HepG2 (cell line): ENCODE results near the gene GON7. TPM values are rescaled to one million over a fixed set of nuclear protein-coding genes. Genes with fewer than 3 reads are reported as not detected.
A peak's percentile ranks its signal among the peaks of the same experiment; 100 is the strongest.

Source experiments
- ATAC-seq: fragments of 200-7000 bp; cut with Tn5 transposase; 3 replicates; pipeline ENCODE4 v1.9.1; 2020; ENCODE audit warnings: mild to moderate bottlenecking, moderate library complexity
- BruUV-seq: library from RNA; stranded (reverse); fragments of 400-500 nt; replicated peaks from 2 replicates; lab custom pipeline; 2021; lab: Mats Ljungman, UMichigan
- CTCF ChIA-PET: fragments of 300-600 bp; formaldehyde crosslinking; extraction: SDS; loops from one replicate; lab custom pipeline; 2021; ENCODE audit warnings: low total read pairs, inconsistent platforms, low intra/inter-chr PET ratio; lab: Yijun Ruan, JAX
- POLR2A ChIA-PET: fragments of 350-600 bp; sonication (Branson Sonifier 250); formaldehyde crosslinking; loops from one replicate; lab custom pipeline; 2020; ENCODE audit warnings: antibody characterized with exemption, inconsistent platforms; lab: Yijun Ruan, JAX
- DNase-seq: peaks from one replicate; pipeline ENCODE4 v3.0.0-alpha.2; 2015; ENCODE audit warnings: low spot score
- FAIRE-seq: peaks from 3 replicates; lab custom pipeline; 2011; peaks lifted over from hg19 to GRCh38; lab: Jason Lieb, UNC
- H2AFZ ChIP-seq: one replicate; pipeline ENCODE4 v1.6.1; 2011; ENCODE audit warnings: low read length, inconsistent platforms
- H3K27ac ChIP-seq: fragments of 300-600 bp; 3 replicates; pipeline ENCODE4 v1.8.0; 2011; ENCODE audit warnings: mixed run types, mild to moderate bottlenecking, mixed read lengths, low read length, inconsistent platforms; ENCODE audit not compliant: insufficient read depth; ENCODE audit errors: extremely low read length
- H3K27me3 ChIP-seq, 2 experiments: fragments of 200-600 bp in 1 of 2; 2 replicates in 1 of 2; 3 replicates in 1 of 2; pipeline versions ENCODE4 v1.6.0 to v1.8.0; 2011; ENCODE audit warnings: low read length in 2 of 2, mild to moderate bottlenecking in 2 of 2, moderate library complexity in 2 of 2, inconsistent platforms in 1 of 2; ENCODE audit not compliant: insufficient read depth in 2 of 2, control insufficient read depth in 1 of 2
- H3K36me3 ChIP-seq, 2 experiments: fragments of 200-600 bp in 1 of 2; replicated peaks in 1 of 2; 2 replicates in 1 of 2; 3 replicates in 1 of 2; pipeline versions ENCODE4 v1.5.1 to v1.8.0; 2011; ENCODE audit warnings: low read length in 2 of 2, inconsistent platforms in 1 of 2; ENCODE audit not compliant: insufficient read depth in 2 of 2, control insufficient read depth in 1 of 2
- H3K4me1 ChIP-seq: 2 replicates; pipeline ENCODE4 v1.5.1; 2012; ENCODE audit warnings: low read length, inconsistent platforms; ENCODE audit not compliant: insufficient read depth
- H3K4me2 ChIP-seq: 2 replicates; pipeline ENCODE4 v1.6.0; 2011; ENCODE audit warnings: low read depth, low read length, inconsistent platforms
- H3K4me3 ChIP-seq, 3 experiments: fragments of 200-600 bp in 1 of 3; sonication (generic), shearing (Covaris generic) in 1 of 3; replicated peaks in 1 of 3; 2 replicates each; pipeline ENCODE4 v1.5.1; 2011 to 2016; ENCODE audit warnings: low read length in 3 of 3, inconsistent platforms in 2 of 3, low read depth in 2 of 3, mild to moderate bottlenecking in 2 of 3, control low read depth in 1 of 3, mixed read lengths in 1 of 3; ENCODE audit not compliant: insufficient read depth in 1 of 3
- H3K79me2 ChIP-seq: one replicate; pipeline ENCODE4 v1.6.1; 2011; ENCODE audit warnings: low read length, inconsistent platforms; ENCODE audit not compliant: insufficient read depth
- H3K9ac ChIP-seq: 2 replicates; pipeline ENCODE4 v1.6.0; 2011; ENCODE audit warnings: mild to moderate bottlenecking, low read depth, low read length, inconsistent platforms; ENCODE audit not compliant: insufficient read depth
- H3K9me3 ChIP-seq: 2 replicates; pipeline ENCODE4 v1.5.1; 2012; ENCODE audit warnings: mild to moderate bottlenecking, low read length
- H4K20me1 ChIP-seq: 2 replicates; pipeline ENCODE4 v1.6.0; 2011; ENCODE audit warnings: inconsistent platforms, mild to moderate bottlenecking, low read length, moderate library complexity; ENCODE audit not compliant: insufficient read depth
- RAD21 ChIP-seq: fragments of 450-650 bp; formaldehyde crosslinking; IDR thresholded peaks from 2 replicates; pipeline ENCODE4 v1.5.0; 2020; ENCODE audit warnings: mild to moderate bottlenecking
- SAP130 ChIP-seq: IDR thresholded peaks from 2 replicates; pipeline ENCODE4 v1.6.1; 2016; ENCODE audit warnings: low read depth
- SMAD3 ChIP-seq: sonication (generic); formaldehyde crosslinking; IDR thresholded peaks from 2 replicates; pipeline ENCODE4 v1.4.0; 2020; ENCODE audit warnings: missing genetic modification reagents
- SMC3 ChIP-seq: IDR thresholded peaks from 2 replicates; pipeline ENCODE4 v1.6.1; 2011; ENCODE audit warnings: low read length, improper control_type of control experiment
- STAG1 ChIP-seq: sonication (generic); formaldehyde crosslinking; IDR thresholded peaks from 2 replicates; pipeline ENCODE4 v1.4.0; 2020; ENCODE audit warnings: missing genetic modification reagents
- ZNF446 ChIP-seq: sonication (generic); formaldehyde crosslinking; IDR thresholded peaks from 2 replicates; pipeline ENCODE4 v1.5.0; 2020; ENCODE audit warnings: mild to moderate bottlenecking, missing genetic modification reagents
- ZNF777 ChIP-seq: sonication (generic); formaldehyde crosslinking; IDR thresholded peaks from 2 replicates; pipeline ENCODE4 v1.4.0; 2020; ENCODE audit warnings: missing genetic modification reagents
- WGBS: methylation state at CpG from one replicate; pipeline ENCODE4 v1.1.6; 2017; ENCODE audit warnings: low lambda C conversion rate; 5-methylcytosine and 5-hydroxymethylcytosine counted together
- in situ Hi-C: cut with HindIII; loops from 2 replicates; pipeline ENCODE4 v1.10.0; 2017; ENCODE audit warnings: low pct_unique_long_range_greater_than_20kb; ENCODE audit not compliant: extremely low pct_ligation_motif_present
- intact Hi-C: fragments of 100-400 bp; cut with micrococcal nuclease; formaldehyde crosslinking; loops from one replicate; pipeline ENCODE4 v1.10.0; 2022; ENCODE audit not compliant: unreplicated experiment
- polyA plus RNA-seq, 8 experiments: library from polyadenylated mRNA; depleted of rRNA in 3 of 8; stranded (reverse) in 7 of 8; unstranded in 1 of 8; fragments of >200 nt; fragmentation: Illumina TruSeq in 4 of 8; extraction: Trizol in 4 of 8; gene quantifications; 2 replicates each; pipeline versions ENCODE4 v1.2.1 to v1.2.3, GENCODE V29; 2011 to 2016; ENCODE audit warnings: low read depth in 4 of 8, missing spikeins in 1 of 8, mixed read lengths in 1 of 8; ENCODE audit not compliant: insufficient read depth in 1 of 8
- total RNA-seq, 5 experiments: library from RNA; depleted of rRNA; stranded (reverse); fragments of >200 nt; fragmentation: Illumina TruSeq; extraction: Trizol; gene quantifications; 2 replicates each; pipeline ENCODE4 v1.2.3, GENCODE V29; 2016; ENCODE audit warnings: low read depth in 1 of 5
- TF ChIP-seq, protein P1 (sequence below): sonication (generic); formaldehyde crosslinking; IDR thresholded peaks from 2 replicates; pipeline ENCODE4 v1.5.0; 2020; ENCODE audit warnings: mild to moderate bottlenecking, missing genetic modification reagents, moderate library complexity
- TF ChIP-seq, protein P2 (sequence below): sonication (generic); formaldehyde crosslinking; IDR thresholded peaks from 2 replicates; pipeline ENCODE4 v1.4.0; 2020; ENCODE audit warnings: missing genetic modification reagents
- TF ChIP-seq, protein P3 (sequence below), 2 experiments: fragments of 450-650 bp in 1 of 2; sonication (generic) in 1 of 2; formaldehyde crosslinking; IDR thresholded peaks; 2 replicates each; pipeline versions ENCODE4 v1.5.0 to v1.8.0; 2020 to 2022; ENCODE audit warnings: mild to moderate bottlenecking in 1 of 2, missing genetic modification reagents in 1 of 2

GON7 gene
- total and polyA plus RNA-seq, 2 of the 13 experiments (the other 11 are each of a cell fraction or from before 2014, with no cell fraction given) = 11.9 to 28.0 TPM

DNA sequence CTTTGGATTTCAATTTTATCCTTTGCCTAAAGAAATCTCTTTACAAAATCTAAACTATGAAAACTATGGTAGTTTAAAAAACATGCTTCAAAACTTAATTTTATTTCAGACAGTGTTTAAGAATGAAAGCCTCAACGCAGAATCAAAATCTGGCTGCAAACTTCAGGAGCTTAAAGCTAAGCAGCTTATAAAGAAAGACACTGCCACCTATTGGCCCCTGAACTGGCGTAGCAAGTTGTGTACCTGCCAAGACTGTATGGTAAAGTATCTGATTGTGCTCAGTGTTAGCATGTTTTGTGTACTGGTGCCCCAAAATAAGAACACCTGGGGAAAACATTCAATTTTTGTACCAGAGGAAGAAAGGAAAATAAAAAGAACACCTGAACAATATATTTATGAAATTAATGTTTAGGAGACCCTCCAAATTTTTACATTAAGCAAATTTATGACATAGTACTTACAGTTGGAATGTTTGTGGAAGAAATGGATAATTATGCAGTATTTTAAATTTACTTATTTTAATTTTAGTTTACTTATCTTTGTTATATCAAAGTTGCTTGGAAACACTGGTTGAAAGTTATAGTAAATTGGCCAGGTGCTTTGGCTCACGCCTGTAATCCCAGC, 12.3 kb upstream of the GON7 start:
- no TSS peak for BruUV-seq
- FAIRE-seq = peak; percentile 90
- DNase-seq = peak; percentile 67
- ChIA-PET CTCF (interaction anchor here (1.2 to 1.6 kb wide), 4 partner anchors 11 to 267 kb away, joined by 3 to 11 read pairs (median 5); partner anchors contain the start of gene ITPK1), POLR2A (interaction anchor here (0.6 to 1.0 kb wide), 3 partner anchors 12 to 106 kb away, joined by 3 to 4 read pairs (median 3); partner anchors contain the start of genes GON7, LYSET, MOAP1 and UBR7)
- Histone ChIP-seq H3K4me2 (no peak overlapping the region), H3K36me3 (peaks cover 0 to 11% of the 10 kb centered on the region in 2 experiments; a peak in 3 of 5 replicates), H3K9me3 (no peaks in the 10 kb centered on the region), H3K4me3 (no peak overlapping the region), H4K20me1 (no peaks in the 10 kb centered on the region), H3K79me2 (no peaks in the 10 kb centered on the region), H3K27ac (no peak overlapping the region), H3K9ac (no peak overlapping the region), H3K4me1 (no peaks in the 10 kb centered on the region), H3K27me3 (no peaks in the 10 kb centered on the region), H2AFZ (no peak overlapping the region)
- TF ChIP-seq SMC3 (peak; percentile 65), ZNF777 (CRISPR knock-in tag) (no peak), RAD21 (CRISPR knock-in tag) (peak; percentile 30; the same call in 1 of the 2 replicates), STAG1 (CRISPR knock-in tag) (peak; percentile 81), SAP130 (CRISPR knock-in tag) (peak; percentile 36; the same call in 1 of the 2 replicates), SMAD3 (CRISPR knock-in tag) (0 out of 2 replicates have a peak, but pooled peaks have one; percentile 22), ZNF446 (CRISPR knock-in tag) (no peak)
- TF ChIP-seq, protein P1, sequence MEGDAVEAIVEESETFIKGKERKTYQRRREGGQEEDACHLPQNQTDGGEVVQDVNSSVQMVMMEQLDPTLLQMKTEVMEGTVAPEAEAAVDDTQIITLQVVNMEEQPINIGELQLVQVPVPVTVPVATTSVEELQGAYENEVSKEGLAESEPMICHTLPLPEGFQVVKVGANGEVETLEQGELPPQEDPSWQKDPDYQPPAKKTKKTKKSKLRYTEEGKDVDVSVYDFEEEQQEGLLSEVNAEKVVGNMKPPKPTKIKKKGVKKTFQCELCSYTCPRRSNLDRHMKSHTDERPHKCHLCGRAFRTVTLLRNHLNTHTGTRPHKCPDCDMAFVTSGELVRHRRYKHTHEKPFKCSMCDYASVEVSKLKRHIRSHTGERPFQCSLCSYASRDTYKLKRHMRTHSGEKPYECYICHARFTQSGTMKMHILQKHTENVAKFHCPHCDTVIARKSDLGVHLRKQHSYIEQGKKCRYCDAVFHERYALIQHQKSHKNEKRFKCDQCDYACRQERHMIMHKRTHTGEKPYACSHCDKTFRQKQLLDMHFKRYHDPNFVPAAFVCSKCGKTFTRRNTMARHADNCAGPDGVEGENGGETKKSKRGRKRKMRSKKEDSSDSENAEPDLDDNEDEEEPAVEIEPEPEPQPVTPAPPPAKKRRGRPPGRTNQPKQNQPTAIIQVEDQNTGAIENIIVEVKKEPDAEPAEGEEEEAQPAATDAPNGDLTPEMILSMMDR (CRISPR knock-in tag) = peak; percentile 75
- TF ChIP-seq, protein P2, sequence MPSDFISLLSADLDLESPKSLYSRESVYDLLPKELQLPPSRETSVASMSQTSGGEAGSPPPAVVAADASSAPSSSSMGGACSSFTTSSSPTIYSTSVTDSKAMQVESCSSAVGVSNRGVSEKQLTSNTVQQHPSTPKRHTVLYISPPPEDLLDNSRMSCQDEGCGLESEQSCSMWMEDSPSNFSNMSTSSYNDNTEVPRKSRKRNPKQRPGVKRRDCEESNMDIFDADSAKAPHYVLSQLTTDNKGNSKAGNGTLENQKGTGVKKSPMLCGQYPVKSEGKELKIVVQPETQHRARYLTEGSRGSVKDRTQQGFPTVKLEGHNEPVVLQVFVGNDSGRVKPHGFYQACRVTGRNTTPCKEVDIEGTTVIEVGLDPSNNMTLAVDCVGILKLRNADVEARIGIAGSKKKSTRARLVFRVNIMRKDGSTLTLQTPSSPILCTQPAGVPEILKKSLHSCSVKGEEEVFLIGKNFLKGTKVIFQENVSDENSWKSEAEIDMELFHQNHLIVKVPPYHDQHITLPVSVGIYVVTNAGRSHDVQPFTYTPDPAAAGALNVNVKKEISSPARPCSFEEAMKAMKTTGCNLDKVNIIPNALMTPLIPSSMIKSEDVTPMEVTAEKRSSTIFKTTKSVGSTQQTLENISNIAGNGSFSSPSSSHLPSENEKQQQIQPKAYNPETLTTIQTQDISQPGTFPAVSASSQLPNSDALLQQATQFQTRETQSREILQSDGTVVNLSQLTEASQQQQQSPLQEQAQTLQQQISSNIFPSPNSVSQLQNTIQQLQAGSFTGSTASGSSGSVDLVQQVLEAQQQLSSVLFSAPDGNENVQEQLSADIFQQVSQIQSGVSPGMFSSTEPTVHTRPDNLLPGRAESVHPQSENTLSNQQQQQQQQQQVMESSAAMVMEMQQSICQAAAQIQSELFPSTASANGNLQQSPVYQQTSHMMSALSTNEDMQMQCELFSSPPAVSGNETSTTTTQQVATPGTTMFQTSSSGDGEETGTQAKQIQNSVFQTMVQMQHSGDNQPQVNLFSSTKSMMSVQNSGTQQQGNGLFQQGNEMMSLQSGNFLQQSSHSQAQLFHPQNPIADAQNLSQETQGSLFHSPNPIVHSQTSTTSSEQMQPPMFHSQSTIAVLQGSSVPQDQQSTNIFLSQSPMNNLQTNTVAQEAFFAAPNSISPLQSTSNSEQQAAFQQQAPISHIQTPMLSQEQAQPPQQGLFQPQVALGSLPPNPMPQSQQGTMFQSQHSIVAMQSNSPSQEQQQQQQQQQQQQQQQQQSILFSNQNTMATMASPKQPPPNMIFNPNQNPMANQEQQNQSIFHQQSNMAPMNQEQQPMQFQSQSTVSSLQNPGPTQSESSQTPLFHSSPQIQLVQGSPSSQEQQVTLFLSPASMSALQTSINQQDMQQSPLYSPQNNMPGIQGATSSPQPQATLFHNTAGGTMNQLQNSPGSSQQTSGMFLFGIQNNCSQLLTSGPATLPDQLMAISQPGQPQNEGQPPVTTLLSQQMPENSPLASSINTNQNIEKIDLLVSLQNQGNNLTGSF (CRISPR knock-in tag) = no peak
- TF ChIP-seq, protein P3, sequence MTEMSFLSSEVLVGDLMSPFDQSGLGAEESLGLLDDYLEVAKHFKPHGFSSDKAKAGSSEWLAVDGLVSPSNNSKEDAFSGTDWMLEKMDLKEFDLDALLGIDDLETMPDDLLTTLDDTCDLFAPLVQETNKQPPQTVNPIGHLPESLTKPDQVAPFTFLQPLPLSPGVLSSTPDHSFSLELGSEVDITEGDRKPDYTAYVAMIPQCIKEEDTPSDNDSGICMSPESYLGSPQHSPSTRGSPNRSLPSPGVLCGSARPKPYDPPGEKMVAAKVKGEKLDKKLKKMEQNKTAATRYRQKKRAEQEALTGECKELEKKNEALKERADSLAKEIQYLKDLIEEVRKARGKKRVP (CRISPR knock-in tag; IDR thresholded peaks at IDR 0.05) = no peak
- in situ Hi-C loops = no loop called here
- peak; percentile 85 for ATAC-seq
- 83% methylated on average over 3 of the region's 3 CpGs for whole genome bisulfite sequencing
- intact Hi-C loops = no loop called here
